Ovary (tissue), 9 donors: ENCODE results near the gene OSBPL5. TPM values are rescaled to one million over a fixed set of nuclear protein-coding genes. Genes with fewer than 3 reads are reported as not detected.
A peak's percentile ranks its signal among the peaks of the same experiment; 100 is the strongest.

Source experiments
- DNase-seq, 5 donors: peaks; one replicate each; pipeline ENCODE4 v3.0.0-alpha.2; 2019 to 2020
- H3K27ac ChIP-seq, 2 donors: fragments of 200-600 bp; one replicate each; pipeline versions ENCODE4 v1.5.1 to v1.8.0; 2019 to 2022
- H3K27me3 ChIP-seq: fragments of 200-600 bp; one replicate; pipeline ENCODE4 v1.8.0; 2022
- H3K36me3 ChIP-seq: fragments of 200-600 bp; sonication (generic); one replicate; pipeline ENCODE4 v1.5.1; 2019
- H3K4me1 ChIP-seq: one replicate; pipeline ENCODE4 v1.8.1; 2013; ENCODE audit warnings: mild to moderate bottlenecking, moderate library complexity; ENCODE audit not compliant: insufficient read depth
- H3K4me3 ChIP-seq: fragments of 200-600 bp; sonication (generic); one replicate; pipeline ENCODE4 v1.5.1; 2017
- H3K9me3 ChIP-seq, 2 donors: fragments of 200-600 bp in 1 of 2; sonication (generic) in 1 of 2; one replicate each; pipeline versions ENCODE4 v1.5.1 to v1.8.1; 2013 to 2019; ENCODE audit warnings: mild to moderate bottlenecking in 1 of 2, moderate library complexity in 1 of 2
- EP300 ChIP-seq: sonication (generic); formaldehyde crosslinking; IDR thresholded peaks from one replicate; pipeline ENCODE4 v1.6.1; 2017; ENCODE audit warnings: antibody characterized with exemption
- POLR2A ChIP-seq: fragments of 450-650 bp; IDR thresholded peaks from one replicate; pipeline ENCODE4 v1.6.1; 2017; ENCODE audit warnings: antibody characterized with exemption, mild to moderate bottlenecking, moderate library complexity
- WGBS, 3 donors: extraction: QIAGEN DNeasy Blood & Tissue Kit in 1 of 3; methylation state at CpG; one replicate each; pipeline versions ENCODE4 v1.1.5 to v1.1.7; 2013 to 2017; 5-methylcytosine and 5-hydroxymethylcytosine counted together
- intact Hi-C, 4 donors: fragments of 100-400 bp; cut with DNase I; formaldehyde crosslinking; loops; one replicate each; pipeline versions ENCODE4 v1.11.0 to v1.15.1; 2022 to 2023
- polyA plus RNA-seq, 2 donors: library from polyadenylated mRNA; stranded (reverse); fragments of 200-250 nt in 1 of 2; fragments of 350-450 nt in 1 of 2; fragmentation: Illumina TruSeq in 1 of 2; extraction: RNeasy Lipid Tissue Mini Kit (QIAGEN cat#74804) in 1 of 2; gene quantifications; one replicate each; pipeline ENCODE4 v1.2.3, GENCODE V29; 2013 to 2014
- total RNA-seq, 7 donors: library from RNA; depleted of rRNA in 2 of 7; stranded (reverse); fragments of >200 nt in 2 of 7; fragmentation: NEBNext Ultra II Directional in 3 of 7; extraction: Animal tissue kit (Norgen Biotek cat#: 25700) in 3 of 7; gene quantifications; one replicate each; pipeline versions ENCODE4 v1.1.0 to v1.2.4, GENCODE V29; 2016 to 2023
- TF ChIP-seq, protein P1 (sequence below), 3 donors: fragments of 450-650 bp in 2 of 3; fragments of 200-600 bp in 1 of 3; IDR thresholded peaks; one replicate each; pipeline versions ENCODE4 v1.5.1 to v1.8.0; 2016 to 2022; ENCODE audit warnings: antibody characterized with exemption in 3 of 3, mild to moderate bottlenecking in 1 of 3
- donor health status: DM: no; HTN: no; CAD: no; lungs with moderate emphysema.
- donor health status: DM: no; HTN: no; CAD: no.
- donor health status: Bipolar disorder and iron deficiency.
- donor health status: DM: yes; HTN: yes; CAD: no.
- donor health status: DM: no; HTN: no; CAD: no.
- donor health status: DM: yes; HTN: yes; CAD: no.

Gene OSBPL5
- total and polyA plus RNA-seq, 9 donors, result 3.0 to 41.0 (median 23.3) TPM

GRCh38 chr11:3155691-3156258, 9.3 kb downstream of the OSBPL5 start:
- WGBS, 3 donors, result 54 to 80% (median 78%) methylated on average over 16 of the region's 16 CpGs
- peak overlapping the region in 1 of 2 donors; percentile 4 for H3K27ac ChIP-seq
- peaks cover 17% of the 10 kb centered on the region for H3K4me1 ChIP-seq
- H3K9me3 ChIP-seq, result no peaks in the 10 kb centered on the region
- TF ChIP-seq POLR2A (no peak), EP300 (no peak)
- TF ChIP-seq, protein P1, sequence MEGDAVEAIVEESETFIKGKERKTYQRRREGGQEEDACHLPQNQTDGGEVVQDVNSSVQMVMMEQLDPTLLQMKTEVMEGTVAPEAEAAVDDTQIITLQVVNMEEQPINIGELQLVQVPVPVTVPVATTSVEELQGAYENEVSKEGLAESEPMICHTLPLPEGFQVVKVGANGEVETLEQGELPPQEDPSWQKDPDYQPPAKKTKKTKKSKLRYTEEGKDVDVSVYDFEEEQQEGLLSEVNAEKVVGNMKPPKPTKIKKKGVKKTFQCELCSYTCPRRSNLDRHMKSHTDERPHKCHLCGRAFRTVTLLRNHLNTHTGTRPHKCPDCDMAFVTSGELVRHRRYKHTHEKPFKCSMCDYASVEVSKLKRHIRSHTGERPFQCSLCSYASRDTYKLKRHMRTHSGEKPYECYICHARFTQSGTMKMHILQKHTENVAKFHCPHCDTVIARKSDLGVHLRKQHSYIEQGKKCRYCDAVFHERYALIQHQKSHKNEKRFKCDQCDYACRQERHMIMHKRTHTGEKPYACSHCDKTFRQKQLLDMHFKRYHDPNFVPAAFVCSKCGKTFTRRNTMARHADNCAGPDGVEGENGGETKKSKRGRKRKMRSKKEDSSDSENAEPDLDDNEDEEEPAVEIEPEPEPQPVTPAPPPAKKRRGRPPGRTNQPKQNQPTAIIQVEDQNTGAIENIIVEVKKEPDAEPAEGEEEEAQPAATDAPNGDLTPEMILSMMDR (IDR thresholded peaks at IDR 0.05), result no peak
- DNase-seq, result peak in 3 of 5 donors; percentile 16 to 34 (median 21)
- H3K4me3 ChIP-seq, result no peak overlapping the region
- intact Hi-C loops, result no loop called here
- no peaks in the 10 kb centered on the region for H3K27me3 ChIP-seq
- H3K36me3 ChIP-seq, result no peaks in the 10 kb centered on the region

GRCh38 chr11:3155216-3155615, 9.9 kb downstream of the OSBPL5 start:
- no peak overlapping the region for H3K27ac ChIP-seq
- peak in 2 of 5 donors; percentile 15 to 37 for DNase-seq
- WGBS, 3 donors, result 26 to 57% (median 32%) methylated on average over 3 of the region's 3 CpGs
- intact Hi-C loops, result no loop called here
- TF ChIP-seq POLR2A, result no peak
- TF ChIP-seq, protein P1 (IDR thresholded peaks at IDR 0.05), result no peak
- no peaks in the 10 kb centered on the region for H3K36me3 ChIP-seq
- peaks cover 16% of the 10 kb centered on the region for H3K4me1 ChIP-seq
- no peak overlapping the region for H3K4me3 ChIP-seq
- H3K27me3 ChIP-seq, result no peaks in the 10 kb centered on the region
- no peaks in the 10 kb centered on the region for H3K9me3 ChIP-seq

- DNase-seq, result peak in 2 of 5 donors; percentile 32 to 39
- Histone ChIP-seq H3K27ac (peak overlapping the region; percentile 11 to 14), H3K4me1 (peaks cover 17% of the 10 kb centered on the region), H3K36me3 (no peaks in the 10 kb centered on the region), H3K27me3 (no peaks in the 10 kb centered on the region), H3K9me3 (no peaks in the 10 kb centered on the region), H3K4me3 (no peak overlapping the region)
- TF ChIP-seq EP300, result no peak
- TF ChIP-seq, protein P1 (IDR thresholded peaks at IDR 0.05), result no peak
- no peak for TF ChIP-seq POLR2A
- intact Hi-C loops, result no loop called here
- WGBS, 3 donors, result 54 to 73% (median 60%) methylated on average over 24 of the region's 24 CpGs
Measured at GRCh38 chr11:3154001-3154599, 11.0 kb downstream of the OSBPL5 start.

GRCh38 chr11:3153291-3153861, 11.7 kb downstream of the OSBPL5 start:
- peak; percentile 39 for TF ChIP-seq EP300
- TF ChIP-seq, protein P1 (IDR thresholded peaks at IDR 0.05), result no peak
- no peak overlapping the region for H3K4me3 ChIP-seq
- H3K4me1 ChIP-seq, result peaks cover 16% of the 10 kb centered on the region
- H3K27ac ChIP-seq, result peak overlapping the region in 1 of 2 donors; percentile 14
- 8 to 14% (median 12%) methylated on average over 14 of the region's 14 CpGs for WGBS, 3 donors
- intact Hi-C loops, result no loop called here
- H3K9me3 ChIP-seq, result no peaks in the 10 kb centered on the region
- DNase-seq, result peak; percentile 57 to 84 (median 75)
- H3K36me3 ChIP-seq, result no peaks in the 10 kb centered on the region
- no peaks in the 10 kb centered on the region for H3K27me3 ChIP-seq
